ENCODE results near the gene NFE2L3.
"Not testable (repeated sequence)": the region's sequence is repeated elsewhere in the genome, so short reads cannot be mapped to it uniquely, and the experiment has no call there.

The NFE2L3 gene

GRCh38 chr7:26188206-26188956 is 36.4 kb downstream of the NFE2L3 start:
- no peak for DNase-seq

GRCh38 chr7:26188957-26189541 is 37.1 kb downstream of the NFE2L3 start:
- DNase-seq = no peak

- no peak for DNase-seq
These were observed 37.7 kb downstream of the NFE2L3 start for GRCh38 chr7:26189697-26190096.

GRCh38 chr7:26190417-26190869 is 38.4 kb downstream of the NFE2L3 start:
- DNase-seq = no peak

GRCh38 chr7:26191233-26191973 is 39.4 kb downstream of the NFE2L3 start:
- no peak for DNase-seq

- no peak for DNase-seq
These were observed 40.0 kb downstream of the NFE2L3 start for GRCh38 chr7:26191974-26192479.

GRCh38 chr7:26192485-26193087 is 40.6 kb downstream of the NFE2L3 start:
- DNase-seq = no peak

- DNase-seq = no peak
These were observed 41.6 kb downstream of the NFE2L3 start for GRCh38 chr7:26193432-26194207.

- not testable (repeated sequence) for DNase-seq
These were observed 42.8 kb downstream of the NFE2L3 start for GRCh38 chr7:26194764-26195163.

- DNase-seq = no peak
These were observed 43.2 kb downstream of the NFE2L3 start for GRCh38 chr7:26195182-26195581.

- no peak for DNase-seq
These were observed 44.1 kb downstream of the NFE2L3 start for GRCh38 chr7:26195867-26196657.

GRCh38 chr7:26197153-26198115 is 45.4 kb downstream of the NFE2L3 start:
- DNase-seq = no peak

GRCh38 chr7:26198133-26198780 is 46.3 kb downstream of the NFE2L3 start:
- peak; percentile 36 to 42 for DNase-seq

- DNase-seq = no peak
These were observed 46.8 kb downstream of the NFE2L3 start for GRCh38 chr7:26198781-26199169.

- DNase-seq = peak; percentile 52 to 82
These were observed 47.5 kb downstream of the NFE2L3 start for GRCh38 chr7:26199301-26200037.

- DNase-seq = peak; percentile 62 to 82
These were observed 48.0 kb downstream of the NFE2L3 start for GRCh38 chr7:26200038-26200443.

- DNase-seq = peak; percentile 99
These were observed 48.6 kb downstream of the NFE2L3 start, which contains the start of gene HNRNPA2B1 for GRCh38 chr7:26200444-26201246. TSS of gene HNRNPA2B1 (minus strand) at chr7:26200746. CDS start at chr7:26200577, 169 bp downstream.

Measured in NCI-H526 (cell line).